Neural crest cell (in vitro differentiated cells): ENCODE results near the gene DDX41. TPM values are rescaled to one million over a fixed set of nuclear protein-coding genes. Genes with fewer than 3 reads are reported as not detected.

Experiments
- DNase-seq: peaks from one replicate; pipeline ENCODE4 v3.0.0; 2021; ENCODE audit warnings: low read depth, mixed read lengths, low spot score
- H3K27ac Mint-ChIP-seq: one replicate; pipeline ENCODE4 v1.8.0; 2021; ENCODE audit warnings: mild to moderate bottlenecking, mixed read lengths; ENCODE audit not compliant: unreplicated experiment
- H3K27me3 Mint-ChIP-seq: 2 replicates; pipeline ENCODE4 v1.8.0; 2021; ENCODE audit warnings: low read depth, mild to moderate bottlenecking, mixed read lengths
- H3K36me3 Mint-ChIP-seq: 2 replicates; pipeline ENCODE4 v1.8.0; 2021; ENCODE audit warnings: low read depth, mild to moderate bottlenecking, mixed read lengths
- H3K4me1 Mint-ChIP-seq: 2 replicates; pipeline ENCODE4 v1.8.0; 2021; ENCODE audit warnings: mixed read lengths
- H3K4me3 Mint-ChIP-seq: one replicate; pipeline ENCODE4 v1.8.0; 2021; ENCODE audit warnings: mild to moderate bottlenecking, mixed read lengths
- H3K9me3 Mint-ChIP-seq: 2 replicates; pipeline ENCODE4 v1.8.0; 2021; ENCODE audit warnings: mixed read lengths
- total RNA-seq: library from RNA; stranded (reverse); gene quantifications from 2 replicates; pipeline ENCODE4 v1.2.1, GENCODE V29; 2021
- TF ChIP-seq, protein P1 (sequence below): fragments of 200-600 bp; sonication (generic); conservative IDR thresholded peaks from 2 replicates; pipeline ENCODE4 v1.5.0; 2021; ENCODE audit warnings: antibody characterized with exemption, mild to moderate bottlenecking

The DDX41 gene
- total RNA-seq, 1 donor from 2014 or later: 130 TPM

DNA sequence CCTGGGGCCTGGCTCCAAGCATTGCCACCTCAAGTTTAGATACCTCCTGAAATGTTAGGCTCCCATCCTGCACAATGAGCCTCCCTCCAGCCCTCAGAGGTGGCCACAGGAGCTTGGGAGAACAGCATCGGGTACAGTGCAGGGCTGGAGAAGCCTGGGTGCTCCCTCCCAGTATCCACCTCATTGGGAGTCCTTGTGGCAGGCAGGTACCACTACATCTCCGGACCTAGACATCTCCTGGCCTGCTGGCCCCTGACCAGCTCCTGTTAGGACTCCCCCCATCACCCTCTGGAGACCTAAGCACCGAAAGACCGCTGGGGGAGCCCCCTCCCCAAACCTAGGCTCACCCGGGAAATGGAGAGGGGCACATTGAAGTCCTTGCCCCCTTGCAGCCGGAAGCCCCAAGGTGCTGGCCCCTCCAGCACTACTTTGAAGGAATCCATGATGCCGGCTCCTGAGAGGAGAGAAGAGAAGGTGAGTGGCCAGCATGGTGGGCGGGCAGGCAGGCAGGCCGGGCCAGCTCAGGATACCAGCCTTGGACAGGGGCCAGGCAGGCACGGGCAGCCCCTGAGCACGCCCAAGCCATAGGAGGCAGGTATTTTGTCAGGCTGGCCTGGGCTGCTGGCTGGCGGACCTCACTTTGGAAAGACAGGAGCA, 20.6 kb downstream of the DDX41 start:
- peak; percentile 24 for DNase-seq
- Mint-ChIP-seq H3K27ac (peak overlapping the region; percentile 92), H3K4me3 (peak overlapping the region; percentile 91), H3K9me3 (no peaks in the 10 kb centered on the region), H3K36me3 (no peaks in the 10 kb centered on the region), H3K27me3 (peaks cover 24% of the 10 kb centered on the region), H3K4me1 (peaks cover 46% of the 10 kb centered on the region)
- TF ChIP-seq, protein P1, sequence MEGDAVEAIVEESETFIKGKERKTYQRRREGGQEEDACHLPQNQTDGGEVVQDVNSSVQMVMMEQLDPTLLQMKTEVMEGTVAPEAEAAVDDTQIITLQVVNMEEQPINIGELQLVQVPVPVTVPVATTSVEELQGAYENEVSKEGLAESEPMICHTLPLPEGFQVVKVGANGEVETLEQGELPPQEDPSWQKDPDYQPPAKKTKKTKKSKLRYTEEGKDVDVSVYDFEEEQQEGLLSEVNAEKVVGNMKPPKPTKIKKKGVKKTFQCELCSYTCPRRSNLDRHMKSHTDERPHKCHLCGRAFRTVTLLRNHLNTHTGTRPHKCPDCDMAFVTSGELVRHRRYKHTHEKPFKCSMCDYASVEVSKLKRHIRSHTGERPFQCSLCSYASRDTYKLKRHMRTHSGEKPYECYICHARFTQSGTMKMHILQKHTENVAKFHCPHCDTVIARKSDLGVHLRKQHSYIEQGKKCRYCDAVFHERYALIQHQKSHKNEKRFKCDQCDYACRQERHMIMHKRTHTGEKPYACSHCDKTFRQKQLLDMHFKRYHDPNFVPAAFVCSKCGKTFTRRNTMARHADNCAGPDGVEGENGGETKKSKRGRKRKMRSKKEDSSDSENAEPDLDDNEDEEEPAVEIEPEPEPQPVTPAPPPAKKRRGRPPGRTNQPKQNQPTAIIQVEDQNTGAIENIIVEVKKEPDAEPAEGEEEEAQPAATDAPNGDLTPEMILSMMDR: peak; percentile 52

DNA sequence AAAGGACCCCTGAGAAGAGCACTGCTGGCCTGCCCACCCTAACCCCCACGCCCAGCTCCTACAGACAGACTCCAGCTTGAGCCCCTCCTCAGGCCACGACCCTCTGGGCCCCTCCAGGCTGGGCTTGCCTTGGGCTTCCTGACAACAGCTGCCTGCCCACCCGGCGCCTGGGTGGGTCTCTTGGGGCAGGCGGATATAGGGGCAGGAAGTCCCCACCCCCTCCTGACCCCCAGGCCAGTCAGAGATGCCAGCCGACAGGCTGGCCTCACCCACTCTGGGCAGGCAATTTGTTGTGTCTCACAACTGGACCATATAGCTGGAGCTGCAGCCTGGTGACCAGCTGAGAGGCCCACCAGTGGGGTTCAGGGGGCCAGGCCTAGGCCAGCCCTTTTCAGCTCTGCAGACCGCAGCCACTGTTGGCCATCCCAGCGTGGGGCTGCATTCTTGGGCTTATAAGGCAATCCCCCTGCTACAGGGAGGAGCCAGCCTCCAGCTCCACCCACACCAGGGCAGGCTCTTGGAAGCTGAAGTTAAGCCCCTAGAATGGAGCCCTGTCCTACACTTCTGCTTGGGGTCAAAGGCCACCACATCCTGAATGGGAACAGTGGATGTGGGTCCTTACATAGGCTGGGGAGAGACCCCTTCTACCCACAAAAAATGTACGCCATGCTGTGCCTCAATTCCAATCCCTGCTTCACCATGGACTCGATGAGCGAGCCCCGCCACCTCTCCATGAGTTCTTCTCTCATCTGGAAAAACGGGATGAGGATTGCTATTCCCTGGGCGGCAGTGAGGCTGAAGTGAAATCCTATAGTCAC, 21.3 kb downstream of the DDX41 start:
- Mint-ChIP-seq H3K4me1 (peaks cover 40% of the 10 kb centered on the region), H3K4me3 (peak overlapping the region; percentile 91), H3K9me3 (no peaks in the 10 kb centered on the region), H3K27me3 (peaks cover 22% of the 10 kb centered on the region), H3K36me3 (no peaks in the 10 kb centered on the region), H3K27ac (peak overlapping the region; percentile 92)
- DNase-seq: peak; percentile 66
- TF ChIP-seq, protein P1: peak; percentile 3

DNA sequence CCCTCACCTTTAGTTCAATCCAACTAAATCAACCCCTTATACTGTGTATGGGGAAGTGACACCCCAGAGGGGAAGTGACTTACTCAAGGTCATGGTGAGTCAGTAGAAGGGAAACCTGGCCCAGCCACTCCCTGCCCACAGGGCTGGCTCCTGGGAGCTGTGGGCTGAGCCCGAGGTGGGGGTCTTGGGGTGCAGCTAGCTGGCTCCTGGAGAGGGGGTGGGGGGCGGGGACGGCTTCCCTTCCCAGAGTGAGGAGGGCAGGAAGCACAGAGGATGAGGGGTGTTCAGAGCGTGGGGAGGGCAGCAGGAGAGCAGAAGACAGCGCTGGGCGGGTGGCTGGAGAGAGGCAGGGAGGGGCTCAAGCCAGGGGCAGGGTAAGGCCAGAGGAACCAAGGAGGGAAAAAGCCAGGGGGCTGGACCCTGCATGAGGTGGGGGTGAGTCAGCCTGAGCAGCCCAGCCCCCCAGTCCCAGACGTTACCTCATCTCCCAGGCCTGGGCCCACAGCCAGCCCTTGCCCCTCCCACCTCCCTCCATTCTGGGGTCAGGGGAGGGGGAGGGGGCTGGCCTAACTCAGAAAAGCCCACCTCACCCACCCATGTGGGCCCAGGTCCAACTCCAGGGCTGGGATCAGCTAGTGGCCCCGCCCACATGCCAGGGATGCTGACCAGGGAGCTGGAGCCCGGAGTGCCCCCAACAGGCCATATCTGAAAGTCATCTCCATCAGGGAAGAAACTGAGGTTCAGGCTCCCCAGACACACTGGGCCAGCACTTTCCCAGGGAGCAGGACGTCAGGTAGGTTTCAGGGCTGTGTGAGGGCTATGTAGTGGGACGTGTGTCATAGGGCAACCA, 22.2 kb downstream of the DDX41 start:
- H3K4me1 Mint-ChIP-seq: peaks cover 35% of the 10 kb centered on the region
- DNase-seq: no peak
- H3K4me3 Mint-ChIP-seq: peak overlapping the region; percentile 91
- H3K36me3 Mint-ChIP-seq: peaks cover 2% of the 10 kb centered on the region
- H3K27ac Mint-ChIP-seq: peak overlapping the region; percentile 67
- no peaks in the 10 kb centered on the region for H3K9me3 Mint-ChIP-seq
- TF ChIP-seq, protein P1: peak; percentile 16
- peaks cover 16% of the 10 kb centered on the region for H3K27me3 Mint-ChIP-seq

GRCh38 chr5:177493795-177494345, 22.9 kb downstream of the DDX41 start:
- H3K36me3 Mint-ChIP-seq: peaks cover 2% of the 10 kb centered on the region
- DNase-seq: no peak
- peaks cover 32% of the 10 kb centered on the region for H3K4me1 Mint-ChIP-seq
- H3K27me3 Mint-ChIP-seq: peaks cover 12% of the 10 kb centered on the region
- H3K9me3 Mint-ChIP-seq: no peaks in the 10 kb centered on the region
- TF ChIP-seq, protein P1: no peak
- peak overlapping the region; percentile 67 for H3K27ac Mint-ChIP-seq
- H3K4me3 Mint-ChIP-seq: peak overlapping the region; percentile 78

DNA sequence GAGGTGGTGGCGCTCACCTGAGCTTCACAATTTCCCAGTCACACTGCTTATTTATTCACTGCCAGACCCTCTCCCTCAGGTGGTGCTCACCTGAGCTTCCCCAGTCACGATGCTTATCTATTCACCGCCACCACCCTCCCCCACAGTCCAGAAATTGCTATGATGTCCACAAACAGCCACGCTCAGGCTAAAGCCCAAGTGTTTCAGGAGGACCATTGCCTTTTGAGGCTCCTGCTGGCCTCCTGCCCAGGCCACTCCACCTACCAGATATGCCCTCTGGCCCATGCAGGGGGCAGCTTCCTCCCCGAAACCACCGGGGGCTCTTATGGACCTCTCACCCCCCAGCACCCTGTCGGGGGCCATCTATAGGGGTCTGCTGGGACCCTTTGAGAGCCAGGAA, 23.9 kb downstream of the DDX41 start:
- no peak overlapping the region for H3K27ac Mint-ChIP-seq
- peak overlapping the region; percentile 80 for H3K4me3 Mint-ChIP-seq
- H3K9me3 Mint-ChIP-seq: no peaks in the 10 kb centered on the region
- peaks cover 2% of the 10 kb centered on the region for H3K36me3 Mint-ChIP-seq
- DNase-seq: no peak
- H3K4me1 Mint-ChIP-seq: peaks cover 22% of the 10 kb centered on the region
- H3K27me3 Mint-ChIP-seq: peaks cover 3% of the 10 kb centered on the region
- TF ChIP-seq, protein P1: no peak
